Testis (tissue), 2 donors: Measurements from ENCODE around the gene PRAMEF27.
"Not testable (repeated sequence)": the region's sequence is repeated elsewhere in the genome, so short reads cannot be mapped to it uniquely, and the experiment has no call there.

Experiments used
- POLR2A ChIP-seq: fragments of 450-650 bp; IDR thresholded peaks from one replicate; pipeline ENCODE4 v1.6.1; 2017; ENCODE audit warnings: antibody characterized with exemption, mild to moderate bottlenecking, moderate library complexity
- TF ChIP-seq, protein P1 (sequence below), 3 experiments: fragments of 450-650 bp in 2 of 3; fragments of 200-600 bp in 1 of 3; sonication (generic) in 1 of 3; IDR thresholded peaks; one replicate each; pipeline ENCODE4 v1.5.1; 2016 to 2019; ENCODE audit warnings: antibody characterized with exemption in 3 of 3, mild to moderate bottlenecking in 2 of 3, moderate library complexity in 1 of 3

DNA sequence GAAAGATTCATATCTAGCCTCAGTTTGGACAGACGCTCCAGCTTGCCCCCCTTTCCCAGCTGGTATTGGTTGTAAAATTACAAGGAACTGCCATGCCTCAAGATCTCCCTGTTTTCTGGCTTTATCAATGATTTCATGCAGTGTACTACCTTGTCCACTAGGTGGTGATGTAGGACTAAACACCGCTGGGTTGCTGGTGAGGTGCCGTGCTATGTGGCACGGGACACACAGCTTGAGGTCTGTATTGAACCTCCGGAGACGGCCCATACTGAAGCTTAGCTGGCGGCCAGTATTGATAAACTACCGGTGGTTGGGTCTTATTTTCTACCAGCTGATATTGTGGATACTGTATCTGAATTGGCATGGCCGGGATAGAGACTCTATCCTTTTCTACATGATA is 36.5 kb downstream of the PRAMEF27 start:
- not testable (repeated sequence) for TF ChIP-seq POLR2A
- TF ChIP-seq, protein P1, sequence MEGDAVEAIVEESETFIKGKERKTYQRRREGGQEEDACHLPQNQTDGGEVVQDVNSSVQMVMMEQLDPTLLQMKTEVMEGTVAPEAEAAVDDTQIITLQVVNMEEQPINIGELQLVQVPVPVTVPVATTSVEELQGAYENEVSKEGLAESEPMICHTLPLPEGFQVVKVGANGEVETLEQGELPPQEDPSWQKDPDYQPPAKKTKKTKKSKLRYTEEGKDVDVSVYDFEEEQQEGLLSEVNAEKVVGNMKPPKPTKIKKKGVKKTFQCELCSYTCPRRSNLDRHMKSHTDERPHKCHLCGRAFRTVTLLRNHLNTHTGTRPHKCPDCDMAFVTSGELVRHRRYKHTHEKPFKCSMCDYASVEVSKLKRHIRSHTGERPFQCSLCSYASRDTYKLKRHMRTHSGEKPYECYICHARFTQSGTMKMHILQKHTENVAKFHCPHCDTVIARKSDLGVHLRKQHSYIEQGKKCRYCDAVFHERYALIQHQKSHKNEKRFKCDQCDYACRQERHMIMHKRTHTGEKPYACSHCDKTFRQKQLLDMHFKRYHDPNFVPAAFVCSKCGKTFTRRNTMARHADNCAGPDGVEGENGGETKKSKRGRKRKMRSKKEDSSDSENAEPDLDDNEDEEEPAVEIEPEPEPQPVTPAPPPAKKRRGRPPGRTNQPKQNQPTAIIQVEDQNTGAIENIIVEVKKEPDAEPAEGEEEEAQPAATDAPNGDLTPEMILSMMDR (IDR thresholded peaks at IDR 0.05), result not testable (repeated sequence)
